GM23248 (cell line): ENCODE results near the gene MAFB. TPM values are rescaled to one million over a fixed set of nuclear protein-coding genes. Genes with fewer than 3 reads are reported as not detected.

ENCODE experiments used
- DNase-seq: peaks from one replicate; pipeline ENCODE4 v3.0.0-alpha.2; 2015
- H2AFZ ChIP-seq: fragments of 200-600 bp; sonication (generic); 2 replicates; pipeline ENCODE4 v1.6.1; 2016; ENCODE audit warnings: antibody characterized with exemption
- H3F3A ChIP-seq: fragments of 200-600 bp; sonication (generic); 2 replicates; pipeline ENCODE4 v1.6.1; 2016; ENCODE audit warnings: mild to moderate bottlenecking, antibody characterized with exemption, mixed run types; ENCODE audit not compliant: insufficient read depth
- H3K27ac ChIP-seq: fragments of 200-600 bp; sonication (generic); 2 replicates; pipeline ENCODE4 v1.5.1; 2016; ENCODE audit warnings: mild to moderate bottlenecking
- H3K27me3 ChIP-seq: fragments of 200-600 bp; sonication (generic); replicated peaks from 2 replicates; pipeline ENCODE4 v1.6.1; 2016; ENCODE audit warnings: mild to moderate bottlenecking; ENCODE audit not compliant: insufficient read depth
- H3K36me3 ChIP-seq: fragments of 200-600 bp; sonication (generic); 2 replicates; pipeline ENCODE4 v1.6.1; 2016; ENCODE audit warnings: low read depth, mild to moderate bottlenecking
- H3K4me1 ChIP-seq: fragments of 200-600 bp; sonication (generic); 2 replicates; pipeline ENCODE4 v1.6.1; 2016; ENCODE audit warnings: mild to moderate bottlenecking; ENCODE audit not compliant: insufficient read depth
- H3K4me2 ChIP-seq: fragments of 200-600 bp; sonication (generic); one replicate; pipeline ENCODE4 v1.6.1; 2016; ENCODE audit warnings: mild to moderate bottlenecking; ENCODE audit not compliant: unreplicated experiment
- H3K4me3 ChIP-seq: fragments of 200-600 bp; sonication (generic); 2 replicates; pipeline ENCODE4 v1.5.1; 2016; ENCODE audit warnings: mild to moderate bottlenecking
- H3K79me2 ChIP-seq: fragments of 200-600 bp; sonication (generic); 2 replicates; pipeline ENCODE4 v1.6.1; 2016; ENCODE audit warnings: mild to moderate bottlenecking; ENCODE audit not compliant: insufficient read depth
- H3K9ac ChIP-seq: fragments of 200-600 bp; sonication (generic); 2 replicates; pipeline ENCODE4 v1.6.1; 2016; ENCODE audit warnings: mild to moderate bottlenecking
- H3K9me2 ChIP-seq: fragments of 200-600 bp; sonication (generic); 2 replicates; pipeline ENCODE4 v1.6.1; 2016; ENCODE audit warnings: mixed run types, mild to moderate bottlenecking, moderate library complexity; ENCODE audit not compliant: insufficient read depth
- H3K9me3 ChIP-seq: fragments of 200-600 bp; sonication (generic); one replicate; pipeline ENCODE4 v1.6.1; 2017; ENCODE audit warnings: low read depth
- H4K20me1 ChIP-seq: fragments of 200-600 bp; sonication (generic); 2 replicates; pipeline ENCODE4 v1.6.0; 2016; ENCODE audit not compliant: insufficient read depth
- EZH2 ChIP-seq: fragments of 200-600 bp; sonication (generic); IDR thresholded peaks from 2 replicates; pipeline ENCODE4 v1.6.1; 2018; ENCODE audit warnings: antibody characterized with exemption, mild to moderate bottlenecking; ENCODE audit not compliant: insufficient read depth, poor library complexity, severe bottlenecking
- EZH2phosphoT487 ChIP-seq: fragments of 200-600 bp; sonication (generic); IDR thresholded peaks from 2 replicates; pipeline ENCODE4 v1.6.1; 2018; ENCODE audit warnings: antibody characterized with exemption, moderate library complexity, mild to moderate bottlenecking, low read depth; ENCODE audit not compliant: insufficient read depth
- WGBS, 2 experiments: methylation state at CpG; one replicate each; pipeline ENCODE4 v1.1.6; 2015 to 2017; ENCODE audit warnings: low lambda C conversion rate in 2 of 2, low coverage in 1 of 2; ENCODE audit errors: missing lambda C conversion rate in 2 of 2; 5-methylcytosine and 5-hydroxymethylcytosine counted together
- in situ Hi-C: fragments of 300-500 bp; cut with MboI; formaldehyde crosslinking; loops from 2 replicates; pipeline ENCODE4 v1.15.0; 2020
- polyA plus RNA-seq: library from polyadenylated mRNA; unstranded; fragments of >200 nt; fragmentation: Nextera tagmentation; extraction: Ambion mirVana; gene quantifications from 2 replicates; pipeline ENCODE4 v1.2.1, GENCODE V29; 2016
- total RNA-seq: library from RNA; depleted of rRNA; stranded (reverse); fragments of >200 nt; shearing (Covaris generic); gene quantifications from 2 replicates; pipeline ENCODE4 v1.2.3, GENCODE V29; 2014

The MAFB gene
- total and polyA plus RNA-seq, 2 experiments from 2014 or later, result 1.9 to 3.8 TPM

DNA sequence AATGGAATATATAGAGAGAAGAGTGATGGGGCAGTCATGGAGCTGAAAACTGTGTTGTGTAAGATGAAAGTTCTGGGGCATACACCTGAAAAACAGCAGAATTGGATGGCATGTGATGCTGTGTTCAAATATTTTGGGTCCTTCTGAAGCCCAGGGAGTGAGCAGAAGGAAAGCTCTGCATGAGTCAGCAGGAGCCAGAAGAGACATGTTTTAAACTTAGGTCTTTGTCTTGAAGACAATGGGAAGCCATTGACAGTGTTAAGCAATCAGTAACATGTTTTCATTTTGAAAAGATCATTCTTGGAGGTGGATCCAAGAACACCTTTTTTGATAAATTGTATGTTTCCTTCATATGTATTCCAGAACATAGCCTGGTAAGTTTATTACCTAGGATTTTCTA, 38.9 kb upstream of the MAFB start:
- H3K9ac ChIP-seq, result no peak overlapping the region
- TF ChIP-seq EZH2phosphoT487, result no peak
- no peak for TF ChIP-seq EZH2
- H3K27ac ChIP-seq, result no peak overlapping the region
- H3K9me3 ChIP-seq, result no peaks in the 10 kb centered on the region
- no peaks in the 10 kb centered on the region for H3K79me2 ChIP-seq
- H3K4me3 ChIP-seq, result no peak overlapping the region
- H3K4me1 ChIP-seq, result no peaks in the 10 kb centered on the region
- no peak overlapping the region for H3K4me2 ChIP-seq
- H3K27me3 ChIP-seq, result peaks cover 4% of the 10 kb centered on the region; the same call in 1 of the 2 replicates
- H4K20me1 ChIP-seq, result no peaks in the 10 kb centered on the region
- no peaks in the 10 kb centered on the region for H3F3A ChIP-seq
- DNase-seq, result no peak
- H3K36me3 ChIP-seq, result no peaks in the 10 kb centered on the region
- no peaks in the 10 kb centered on the region for H3K9me2 ChIP-seq
- no peak overlapping the region for H2AFZ ChIP-seq
- in situ Hi-C loops, result no loop called here

DNA sequence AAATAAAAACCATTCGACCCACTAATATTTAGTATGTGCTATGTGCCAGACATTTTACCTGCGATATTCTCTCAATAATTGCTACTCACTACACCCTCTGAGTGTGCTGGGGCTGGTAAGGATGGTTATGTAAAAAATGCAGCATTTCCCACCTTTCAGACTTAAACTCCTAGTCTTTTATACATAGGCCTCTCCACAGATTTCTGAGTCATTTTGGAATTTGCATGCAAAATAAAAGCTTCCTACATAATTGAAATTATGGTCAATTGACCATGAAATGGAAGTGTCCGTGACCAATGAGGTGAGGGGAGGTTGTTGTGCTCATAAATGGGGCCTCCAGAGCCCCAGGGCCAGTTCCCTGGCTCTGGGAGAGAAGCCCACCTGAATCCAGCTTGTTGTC, 37.7 kb upstream of the MAFB start:
- H3K9me2 ChIP-seq, result no peaks in the 10 kb centered on the region
- 28 to 31% methylated on average over 3 of the region's 3 CpGs for WGBS, 2 experiments
- in situ Hi-C loops, result no loop called here
- H3K27ac ChIP-seq, result no peak overlapping the region
- no peak for DNase-seq
- no peaks in the 10 kb centered on the region for H4K20me1 ChIP-seq
- H2AFZ ChIP-seq, result no peak overlapping the region
- no peak for TF ChIP-seq EZH2
- no peak for TF ChIP-seq EZH2phosphoT487
- no peaks in the 10 kb centered on the region for H3F3A ChIP-seq
- no peak overlapping the region for H3K4me2 ChIP-seq
- H3K4me3 ChIP-seq, result no peak overlapping the region
- H3K4me1 ChIP-seq, result no peaks in the 10 kb centered on the region
- peaks cover 4% of the 10 kb centered on the region; the same call in 1 of the 2 replicates for H3K27me3 ChIP-seq
- H3K79me2 ChIP-seq, result no peaks in the 10 kb centered on the region
- no peak overlapping the region for H3K9ac ChIP-seq
- H3K36me3 ChIP-seq, result no peaks in the 10 kb centered on the region
- H3K9me3 ChIP-seq, result no peaks in the 10 kb centered on the region

DNA sequence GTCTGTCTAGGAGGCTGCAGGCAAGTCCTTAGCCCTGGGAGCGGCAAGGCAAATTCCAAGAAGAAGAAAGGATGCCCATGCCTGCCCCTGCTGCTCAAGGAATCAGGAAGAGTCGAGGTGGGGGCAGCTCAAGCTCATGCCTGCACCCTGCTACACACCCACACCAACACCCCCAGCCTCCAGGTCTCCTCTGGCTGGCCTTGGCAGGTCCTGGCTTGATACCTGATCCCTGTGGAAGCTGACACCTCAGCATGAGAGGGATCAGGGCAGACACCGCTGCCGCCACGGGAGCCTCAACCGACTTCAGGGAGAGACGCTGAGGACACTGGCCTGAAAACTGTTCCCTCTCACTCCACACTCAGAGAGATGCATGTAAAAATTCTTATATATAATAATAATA, 35.5 kb upstream of the MAFB start:
- no peak for TF ChIP-seq EZH2
- no peak for TF ChIP-seq EZH2phosphoT487
- no peak overlapping the region for H3K4me3 ChIP-seq
- H3K27ac ChIP-seq, result no peak overlapping the region
- H4K20me1 ChIP-seq, result no peaks in the 10 kb centered on the region
- H3K27me3 ChIP-seq, result peaks cover 4% of the 10 kb centered on the region; the same call in 1 of the 2 replicates
- no peaks in the 10 kb centered on the region for H3F3A ChIP-seq
- no peak for DNase-seq
- no peak overlapping the region for H3K4me2 ChIP-seq
- no peaks in the 10 kb centered on the region for H3K79me2 ChIP-seq
- H3K9ac ChIP-seq, result no peak overlapping the region
- H2AFZ ChIP-seq, result no peak overlapping the region
- in situ Hi-C loops, result no loop called here
- no peaks in the 10 kb centered on the region for H3K9me2 ChIP-seq
- no peaks in the 10 kb centered on the region for H3K36me3 ChIP-seq
- 56 to 60% methylated on average over 7 of the region's 7 CpGs for WGBS, 2 experiments
- no peaks in the 10 kb centered on the region for H3K9me3 ChIP-seq
- no peaks in the 10 kb centered on the region for H3K4me1 ChIP-seq

DNA sequence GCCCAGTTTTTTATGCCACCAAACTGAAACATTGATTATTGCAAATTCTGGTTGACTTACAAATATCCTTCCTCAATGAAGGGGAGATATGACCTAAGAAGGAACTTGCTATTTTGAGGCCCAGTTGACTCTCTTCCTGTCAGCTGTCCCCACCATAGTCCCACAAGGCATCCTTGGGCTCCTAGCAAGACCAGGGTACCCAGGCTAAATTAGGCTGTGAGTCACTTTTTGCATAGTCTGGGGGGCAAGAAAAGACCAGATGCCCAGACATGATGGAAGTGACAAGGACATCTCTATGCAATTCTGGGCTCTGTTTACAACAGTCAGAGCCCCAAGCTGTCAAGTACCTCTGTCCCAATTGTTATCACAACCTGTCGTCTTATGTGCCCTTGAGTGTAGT, 31.8 kb upstream of the MAFB start:
- 54 to 56% methylated on average over 1 of the region's 1 CpG for WGBS, 2 experiments
- in situ Hi-C loops, result no loop called here
- H3K27ac ChIP-seq, result no peak overlapping the region
- no peaks in the 10 kb centered on the region for H3K4me1 ChIP-seq
- H3K4me3 ChIP-seq, result no peak overlapping the region
- H3K9ac ChIP-seq, result no peak overlapping the region
- no peak for TF ChIP-seq EZH2
- no peaks in the 10 kb centered on the region for H3K36me3 ChIP-seq
- H4K20me1 ChIP-seq, result no peaks in the 10 kb centered on the region
- H3K9me2 ChIP-seq, result no peaks in the 10 kb centered on the region
- no peaks in the 10 kb centered on the region; the same call in 1 of the 2 replicates for H3K27me3 ChIP-seq
- H3F3A ChIP-seq, result no peaks in the 10 kb centered on the region
- H2AFZ ChIP-seq, result no peak overlapping the region
- no peak for DNase-seq
- no peak overlapping the region for H3K4me2 ChIP-seq
- H3K79me2 ChIP-seq, result no peaks in the 10 kb centered on the region
- no peaks in the 10 kb centered on the region for H3K9me3 ChIP-seq

DNA sequence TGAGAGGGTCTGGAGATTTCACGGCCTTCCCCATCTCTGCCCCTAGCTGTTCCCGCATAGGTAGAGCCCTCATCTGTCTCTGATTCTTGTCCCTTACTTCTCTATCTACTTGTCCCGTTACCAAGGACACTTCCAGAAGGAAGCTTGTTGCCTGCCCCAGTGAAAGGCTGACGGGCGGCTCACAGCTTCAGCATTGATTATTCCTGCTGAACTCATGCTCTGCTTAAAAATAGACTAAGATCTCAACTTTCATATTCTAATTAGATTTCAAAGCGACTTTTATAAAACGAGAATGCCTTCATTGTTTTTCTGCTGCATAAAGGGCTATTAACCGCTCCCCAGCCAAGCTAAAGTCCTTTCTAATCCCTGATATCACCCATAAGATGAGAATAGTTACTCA, 31.1 kb upstream of the MAFB start:
- Histone ChIP-seq H3K27ac (no peak overlapping the region), H3K9me3 (no peaks in the 10 kb centered on the region), H4K20me1 (no peaks in the 10 kb centered on the region), H3K27me3 (no peaks in the 10 kb centered on the region; the same call in 1 of the 2 replicates), H3K9me2 (no peaks in the 10 kb centered on the region), H3K4me3 (no peak overlapping the region), H3K9ac (no peak overlapping the region), H3K79me2 (no peaks in the 10 kb centered on the region), H3K36me3 (no peaks in the 10 kb centered on the region), H3F3A (no peaks in the 10 kb centered on the region), H2AFZ (no peak overlapping the region), H3K4me1 (no peaks in the 10 kb centered on the region), H3K4me2 (no peak overlapping the region)
- TF ChIP-seq EZH2phosphoT487, result no peak
- no peak for TF ChIP-seq EZH2
- in situ Hi-C loops, result no loop called here
- WGBS, 2 experiments, result 61 to 62% methylated on average over 8 of the region's 8 CpGs
- DNase-seq, result no peak
